B cell (primary cell): ENCODE measurements around the gene RPLP1. TPM values are rescaled to one million over a fixed set of nuclear protein-coding genes. Genes with fewer than 3 reads are reported as not detected.

ENCODE experiments used
- ATAC-seq: fragments of 200-7000 bp; cut with Tn5 transposase; one replicate; pipeline ENCODE4 v1.10.0; 2021; ENCODE audit warnings: low read depth, mild to moderate bottlenecking, moderate number of reproducible peaks, moderate library complexity
- CTCF ChIA-PET: fragments of 350-600 bp; sonication (Branson Sonifier 250); formaldehyde crosslinking; loops from one replicate; lab custom pipeline; 2021; ENCODE audit warnings: antibody characterized with exemption, inconsistent platforms; lab: Charles Lee
- POLR2A ChIA-PET: fragments of 350-600 bp; sonication (Branson Sonifier 250); formaldehyde crosslinking; loops from one replicate; lab custom pipeline; 2021; ENCODE audit warnings: antibody characterized with exemption; lab: Charles Lee
- DNase-seq: peaks from one replicate; pipeline ENCODE4 v3.0.0; 2013
- H2AFZ ChIP-seq: 2 replicates; pipeline ENCODE4 v1.6.1; 2012; ENCODE audit warnings: mild to moderate bottlenecking, low read depth, low read length; ENCODE audit not compliant: insufficient read depth, poor library complexity, severe bottlenecking
- H3K27ac ChIP-seq, 2 donors: 1 replicate in 1 of 2; 2 replicates in 1 of 2; pipeline ENCODE4 v1.5.1; 2012 to 2013; ENCODE audit warnings: low read length in 2 of 2, mild to moderate bottlenecking in 2 of 2, moderate library complexity in 1 of 2
- H3K27me3 ChIP-seq, 4 experiments: fragments of 200-600 bp in 1 of 4; sonication (generic) in 1 of 4; replicated peaks in 1 of 4; 1 replicate in 2 of 4; 2 replicates in 2 of 4; pipeline versions ENCODE4 v1.6.1 to v1.7.0; 2013 to 2016; ENCODE audit warnings: low read length in 3 of 4, mild to moderate bottlenecking in 2 of 4, mixed read lengths in 1 of 4, moderate library complexity in 1 of 4; ENCODE audit not compliant: insufficient read depth in 4 of 4, control insufficient read depth in 3 of 4; ENCODE audit errors: control extremely low read depth in 1 of 4
- H3K36me3 ChIP-seq, 2 experiments: replicated peaks in 1 of 2; 1 replicate in 1 of 2; 2 replicates in 1 of 2; pipeline versions ENCODE4 v1.6.1 to v1.7.1; 2013; ENCODE audit warnings: low read length in 1 of 2; ENCODE audit not compliant: insufficient read depth in 2 of 2, control insufficient read depth in 1 of 2; ENCODE audit errors: control extremely low read depth in 1 of 2, extremely low read depth in 1 of 2
- H3K4me1 ChIP-seq, 2 donors: fragments of 200-600 bp in 1 of 2; sonication (generic) in 1 of 2; 1 replicate in 1 of 2; 2 replicates in 1 of 2; pipeline versions ENCODE4 v1.5.1 to v1.6.1; 2013 to 2017; ENCODE audit warnings: low read length in 2 of 2; ENCODE audit not compliant: control insufficient read depth in 2 of 2, insufficient read depth in 2 of 2
- H3K4me2 ChIP-seq: replicated peaks from 2 replicates; pipeline ENCODE3; 2012; ENCODE audit warnings: mild to moderate bottlenecking, low read depth, low read length; ENCODE audit not compliant: poor library complexity, severe bottlenecking
- H3K4me3 ChIP-seq, 5 experiments: fragments of 200-600 bp in 1 of 5; sonication (generic) in 1 of 5; 1 replicate in 3 of 5; 2 replicates in 2 of 5; pipeline versions ENCODE4 v1.5.1 to v1.7.0; 2011 to 2016; ENCODE audit warnings: low read length in 4 of 5, mild to moderate bottlenecking in 4 of 5, low read depth in 2 of 5, control low read depth in 1 of 5, moderate library complexity in 1 of 5; ENCODE audit not compliant: insufficient read depth in 1 of 5; ENCODE audit errors: control extremely low read depth in 1 of 5, extremely low read depth in 1 of 5
- H3K79me2 ChIP-seq: fragments of 200-600 bp; sonication (generic); one replicate; pipeline ENCODE4 v1.6.0; 2016; ENCODE audit warnings: low read length; ENCODE audit not compliant: control insufficient read depth, insufficient read depth
- H3K9ac ChIP-seq: fragments of 200-600 bp; sonication (generic); 2 replicates; pipeline ENCODE4 v1.6.1; 2017; ENCODE audit warnings: mild to moderate bottlenecking, low read length, moderate library complexity
- H3K9me3 ChIP-seq, 3 donors: one replicate each; pipeline versions ENCODE4 v1.6.1 to v1.7.1; 2013; ENCODE audit warnings: low read length in 2 of 3; ENCODE audit not compliant: control insufficient read depth in 2 of 3, insufficient read depth in 1 of 3; ENCODE audit errors: control extremely low read depth in 1 of 3
- H4K20me1 ChIP-seq: 2 replicates; pipeline ENCODE4 v1.6.0; 2012; ENCODE audit warnings: mild to moderate bottlenecking, low read length; ENCODE audit not compliant: insufficient read depth, control insufficient read depth, poor library complexity, severe bottlenecking
- H3K27ac Mint-ChIP-seq: one replicate; pipeline ENCODE4 v1.8.0; 2021; ENCODE audit warnings: mixed read lengths
- H3K27me3 Mint-ChIP-seq: one replicate; pipeline ENCODE4 v1.8.0; 2021; ENCODE audit warnings: mixed read lengths
- H3K4me1 Mint-ChIP-seq: one replicate; pipeline ENCODE4 v1.8.0; 2021; ENCODE audit warnings: mixed read lengths
- H3K4me3 Mint-ChIP-seq: one replicate; pipeline ENCODE4 v1.8.0; 2021; ENCODE audit warnings: mixed read lengths
- H3K9me3 Mint-ChIP-seq: one replicate; pipeline ENCODE4 v1.8.0; 2022; ENCODE audit warnings: mixed read lengths; ENCODE audit not compliant: insufficient read depth
- EZH2 ChIP-seq: IDR thresholded peaks from 2 replicates; pipeline ENCODE4 v1.6.1; 2012; ENCODE audit warnings: borderline replicate concordance, low read depth, mild to moderate bottlenecking, moderate library complexity, low read length; ENCODE audit not compliant: insufficient read depth, poor library complexity, severe bottlenecking
- WGBS: methylation state at CpG from one replicate; pipeline ENCODE4 v1.1.5; 2013; ENCODE audit warnings: missing lambda C conversion rate; ENCODE audit not compliant: insufficient coverage; 5-methylcytosine and 5-hydroxymethylcytosine counted together
- intact Hi-C: fragments of 100-400 bp; cut with micrococcal nuclease; formaldehyde crosslinking; loops from one replicate; pipeline ENCODE4 v1.10.0; 2022
- polyA plus RNA-seq: library from polyadenylated mRNA; depleted of rRNA; stranded (reverse); fragments of >200 nt; gene quantifications from 2 replicates; pipeline ENCODE4 v1.2.3, GENCODE V29; 2012
- total RNA-seq, 2 donors: library from RNA; stranded (reverse); fragments of 120-200 nt in 1 of 2; gene quantifications; 1 replicate in 1 of 2; 2 replicates in 1 of 2; pipeline versions ENCODE4 v1.2.3 to v1.2.4, GENCODE V29; 2013 to 2022
- TF ChIP-seq, protein P1 (sequence below): fragments of 200-600 bp; IDR thresholded peaks from one replicate; pipeline ENCODE4 v1.8.0; 2022; ENCODE audit warnings: antibody characterized with exemption, mild to moderate bottlenecking

Gene RPLP1
- total and polyA plus RNA-seq, 2 donors (not counting 1 experiment from before 2014, with no cell fraction given), result 2,373 to 2,470 TPM

DNA sequence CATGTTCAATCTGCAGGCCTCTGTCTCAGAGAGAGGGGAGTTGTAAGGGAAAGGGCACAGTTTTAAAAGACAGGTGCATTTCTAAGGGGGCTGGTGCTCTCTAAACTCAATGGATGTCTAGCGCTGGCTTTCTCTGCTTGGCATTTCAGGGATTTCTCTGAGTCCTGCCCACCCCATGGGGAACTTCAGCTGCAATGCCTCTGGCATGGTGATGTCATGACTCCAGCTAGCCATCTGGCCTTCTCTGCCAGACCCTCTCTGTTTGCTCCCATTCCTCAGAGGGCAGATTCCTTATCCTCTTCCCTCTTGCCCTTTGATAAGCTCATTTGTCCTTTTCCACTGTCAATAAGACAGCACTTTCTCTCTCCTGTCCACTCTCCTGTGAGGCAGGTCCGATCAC is 40.8 kb downstream of the RPLP1 start:
- no peak overlapping the region for H3K4me3 ChIP-seq
- no peak for ATAC-seq
- H3K4me2 ChIP-seq, result no peak overlapping the region
- no peaks in the 10 kb centered on the region for H4K20me1 ChIP-seq
- H2AFZ ChIP-seq, result no peak overlapping the region
- POLR2A ChIA-PET, result no interaction called here
- no peaks in the 10 kb centered on the region for H3K27me3 ChIP-seq
- no peak overlapping the region for H3K27ac ChIP-seq
- Mint-ChIP-seq H3K4me3 (no peak overlapping the region), H3K27me3 (peaks cover 31% of the 10 kb centered on the region), H3K9me3 (peaks cover 5% of the 10 kb centered on the region), H3K4me1 (no peaks in the 10 kb centered on the region), H3K27ac (no peak overlapping the region)
- no peaks in the 10 kb centered on the region for H3K36me3 ChIP-seq
- intact Hi-C loops, result no loop called here
- H3K9me3 ChIP-seq, result peaks cover 0 to 2% (median 0%) of the 10 kb centered on the region in 3 donors
- no peak for DNase-seq
- no peak for TF ChIP-seq EZH2
- no peaks in the 10 kb centered on the region for H3K4me1 ChIP-seq
- no peak overlapping the region for H3K9ac ChIP-seq
- CTCF ChIA-PET, result interaction anchor here (1.0 kb wide), 1 partner anchor 9 kb away, joined by 4 read pairs; no protein-coding TSS in a partner anchor
- no peaks in the 10 kb centered on the region for H3K79me2 ChIP-seq
- WGBS, result 96% methylated on average over 2 of the region's 2 CpGs

DNA sequence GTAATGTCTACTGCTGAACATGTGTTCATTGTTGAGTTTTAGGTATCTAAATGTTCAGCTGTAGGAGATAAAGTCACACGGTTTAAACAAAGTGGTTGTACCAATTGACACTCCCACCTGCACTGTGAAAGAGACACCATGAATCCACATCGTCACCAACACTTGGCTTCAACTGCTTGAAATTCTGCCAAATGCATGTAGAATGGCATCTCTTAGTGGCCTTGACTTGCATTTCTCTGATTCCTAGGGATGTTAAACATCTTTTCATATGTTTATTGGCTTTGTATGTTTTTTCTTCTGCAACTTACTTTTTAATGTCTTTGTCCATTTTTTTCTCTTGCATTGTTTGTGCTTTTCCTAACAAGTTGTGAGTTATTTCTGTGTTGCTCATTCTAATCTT is 43.4 kb downstream of the RPLP1 start:
- Histone ChIP-seq H2AFZ (no peak overlapping the region), H4K20me1 (no peaks in the 10 kb centered on the region), H3K27me3 (no peaks in the 10 kb centered on the region), H3K4me2 (no peak overlapping the region), H3K4me1 (no peaks in the 10 kb centered on the region), H3K9ac (no peak overlapping the region), H3K4me3 (no peak overlapping the region), H3K36me3 (no peaks in the 10 kb centered on the region), H3K27ac (no peak overlapping the region), H3K79me2 (no peaks in the 10 kb centered on the region), H3K9me3 (peaks cover 0 to 2% (median 0%) of the 10 kb centered on the region in 3 donors)
- H3K4me3 Mint-ChIP-seq, result no peak overlapping the region
- ATAC-seq, result no peak
- TF ChIP-seq, protein P1, sequence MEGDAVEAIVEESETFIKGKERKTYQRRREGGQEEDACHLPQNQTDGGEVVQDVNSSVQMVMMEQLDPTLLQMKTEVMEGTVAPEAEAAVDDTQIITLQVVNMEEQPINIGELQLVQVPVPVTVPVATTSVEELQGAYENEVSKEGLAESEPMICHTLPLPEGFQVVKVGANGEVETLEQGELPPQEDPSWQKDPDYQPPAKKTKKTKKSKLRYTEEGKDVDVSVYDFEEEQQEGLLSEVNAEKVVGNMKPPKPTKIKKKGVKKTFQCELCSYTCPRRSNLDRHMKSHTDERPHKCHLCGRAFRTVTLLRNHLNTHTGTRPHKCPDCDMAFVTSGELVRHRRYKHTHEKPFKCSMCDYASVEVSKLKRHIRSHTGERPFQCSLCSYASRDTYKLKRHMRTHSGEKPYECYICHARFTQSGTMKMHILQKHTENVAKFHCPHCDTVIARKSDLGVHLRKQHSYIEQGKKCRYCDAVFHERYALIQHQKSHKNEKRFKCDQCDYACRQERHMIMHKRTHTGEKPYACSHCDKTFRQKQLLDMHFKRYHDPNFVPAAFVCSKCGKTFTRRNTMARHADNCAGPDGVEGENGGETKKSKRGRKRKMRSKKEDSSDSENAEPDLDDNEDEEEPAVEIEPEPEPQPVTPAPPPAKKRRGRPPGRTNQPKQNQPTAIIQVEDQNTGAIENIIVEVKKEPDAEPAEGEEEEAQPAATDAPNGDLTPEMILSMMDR, result no peak
- no peak for TF ChIP-seq EZH2
- DNase-seq, result no peak
- H3K4me1 Mint-ChIP-seq, result no peaks in the 10 kb centered on the region
- ChIA-PET POLR2A (no interaction called here), CTCF (no interaction called here)
- WGBS, result 95% methylated on average over 2 of the region's 2 CpGs
- no peak overlapping the region for H3K27ac Mint-ChIP-seq
- H3K9me3 Mint-ChIP-seq, result peaks cover 5% of the 10 kb centered on the region
- H3K27me3 Mint-ChIP-seq, result peaks cover 15% of the 10 kb centered on the region
- intact Hi-C loops, result no loop called here
